Thyroid gland (tissue), 4 donors: ENCODE data around the gene KCNJ15.

Source experiments
- POLR2A ChIP-seq, 2 donors: fragments of 450-650 bp; IDR thresholded peaks; one replicate each; pipeline ENCODE4 v1.6.1; 2017; ENCODE audit warnings: antibody characterized with exemption in 2 of 2, mild to moderate bottlenecking in 2 of 2, moderate library complexity in 1 of 2
- TF ChIP-seq, protein P1 (sequence below), 6 experiments: fragments of 200-600 bp in 3 of 6; fragments of 450-650 bp in 3 of 6; sonication (generic) in 3 of 6; IDR thresholded peaks; one replicate each; pipeline ENCODE4 v1.5.1; 2016 to 2019; ENCODE audit warnings: antibody characterized with exemption in 6 of 6, mild to moderate bottlenecking in 2 of 6, inconsistent platforms in 1 of 6, moderate library complexity in 1 of 6

DNA sequence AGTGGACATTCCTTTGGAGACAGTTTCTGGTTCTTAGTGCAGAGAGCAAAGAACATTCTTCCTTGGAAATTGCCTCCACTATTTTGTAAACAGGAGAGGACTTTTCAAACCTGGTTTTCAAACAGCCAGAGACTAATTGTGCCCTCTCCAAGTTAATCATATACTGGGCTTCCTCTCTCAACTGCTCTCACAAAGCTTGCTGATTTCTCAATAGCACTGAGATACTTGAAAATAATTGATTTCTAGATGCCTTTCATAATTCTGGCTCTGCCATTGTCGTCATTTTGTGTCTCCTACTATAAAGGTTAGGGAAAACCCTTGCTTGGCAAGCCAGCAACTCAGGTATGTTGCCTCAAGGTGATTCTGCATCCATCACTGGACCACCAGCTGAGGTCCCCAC lies 56.0 kb downstream of the KCNJ15 start:
- TF ChIP-seq, protein P1, sequence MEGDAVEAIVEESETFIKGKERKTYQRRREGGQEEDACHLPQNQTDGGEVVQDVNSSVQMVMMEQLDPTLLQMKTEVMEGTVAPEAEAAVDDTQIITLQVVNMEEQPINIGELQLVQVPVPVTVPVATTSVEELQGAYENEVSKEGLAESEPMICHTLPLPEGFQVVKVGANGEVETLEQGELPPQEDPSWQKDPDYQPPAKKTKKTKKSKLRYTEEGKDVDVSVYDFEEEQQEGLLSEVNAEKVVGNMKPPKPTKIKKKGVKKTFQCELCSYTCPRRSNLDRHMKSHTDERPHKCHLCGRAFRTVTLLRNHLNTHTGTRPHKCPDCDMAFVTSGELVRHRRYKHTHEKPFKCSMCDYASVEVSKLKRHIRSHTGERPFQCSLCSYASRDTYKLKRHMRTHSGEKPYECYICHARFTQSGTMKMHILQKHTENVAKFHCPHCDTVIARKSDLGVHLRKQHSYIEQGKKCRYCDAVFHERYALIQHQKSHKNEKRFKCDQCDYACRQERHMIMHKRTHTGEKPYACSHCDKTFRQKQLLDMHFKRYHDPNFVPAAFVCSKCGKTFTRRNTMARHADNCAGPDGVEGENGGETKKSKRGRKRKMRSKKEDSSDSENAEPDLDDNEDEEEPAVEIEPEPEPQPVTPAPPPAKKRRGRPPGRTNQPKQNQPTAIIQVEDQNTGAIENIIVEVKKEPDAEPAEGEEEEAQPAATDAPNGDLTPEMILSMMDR (IDR thresholded peaks at IDR 0.05), result no peak
- TF ChIP-seq POLR2A (IDR thresholded peaks at IDR 0.05), result no peak
